Neural cell (in vitro differentiated cells): ENCODE data around the gene SEC16A. TPM values are rescaled to one million over a fixed set of nuclear protein-coding genes. Genes with fewer than 3 reads are reported as not detected.

Experiments used
- H2AFZ ChIP-seq: fragments of 200-600, 300-800 bp; sonication (generic), shearing (Covaris generic); 2 replicates; pipeline ENCODE4 v1.6.0; 2014; ENCODE audit warnings: low read depth, mild to moderate bottlenecking, antibody characterized with exemption, low read length, moderate library complexity
- H3F3A ChIP-seq: fragments of 200-600 bp; shearing (Covaris generic); 2 replicates; pipeline ENCODE4 v1.6.1; 2016; ENCODE audit warnings: mild to moderate bottlenecking, moderate library complexity, mixed read lengths, antibody characterized with exemption, low read length; ENCODE audit not compliant: insufficient read depth, poor library complexity, severe bottlenecking
- H3K27ac ChIP-seq: fragments of 200-600, 300-800 bp; sonication (generic), shearing (Covaris generic); 2 replicates; pipeline ENCODE4 v1.5.1; 2014; ENCODE audit warnings: mild to moderate bottlenecking, low read length, moderate library complexity
- H3K27me3 ChIP-seq: fragments of 300-800, 200-600 bp; sonication (generic), shearing (Covaris generic); 2 replicates; pipeline ENCODE4 v1.6.0; 2014; ENCODE audit warnings: mild to moderate bottlenecking, low read depth, low read length, moderate library complexity; ENCODE audit not compliant: insufficient read depth
- H3K36me3 ChIP-seq: fragments of 300-800, 200-600 bp; sonication (generic), shearing (Covaris generic); 2 replicates; pipeline ENCODE4 v1.5.1; 2014; ENCODE audit warnings: mild to moderate bottlenecking, antibody characterized with exemption, low read length, moderate library complexity; ENCODE audit not compliant: insufficient read depth
- H3K4me2 ChIP-seq: fragments of 300-800, 200-600 bp; sonication (generic), shearing (Covaris generic); 2 replicates; pipeline ENCODE4 v1.6.0; 2014; ENCODE audit warnings: mild to moderate bottlenecking, low read length
- H3K4me3 ChIP-seq: fragments of 300-800, 200-600 bp; sonication (generic), shearing (Covaris generic); 2 replicates; pipeline ENCODE4 v1.5.1; 2014; ENCODE audit warnings: mild to moderate bottlenecking, low read length, moderate library complexity
- H3K79me2 ChIP-seq: fragments of 200-600 bp; shearing (Covaris generic); replicated peaks from 2 replicates; pipeline ENCODE4 v1.6.0; 2014; ENCODE audit warnings: mild to moderate bottlenecking, low read length, moderate library complexity; ENCODE audit not compliant: insufficient read depth
- H3K9ac ChIP-seq: fragments of 300-800, 200-600 bp; sonication (generic), shearing (Covaris generic); 2 replicates; pipeline ENCODE4 v1.6.1; 2016; ENCODE audit warnings: mild to moderate bottlenecking, low read length, mixed read lengths
- H3K9me2 ChIP-seq: fragments of 200-600 bp; shearing (Covaris generic); 2 replicates; pipeline ENCODE4 v1.6.1; 2016; ENCODE audit warnings: mild to moderate bottlenecking, low read length, mixed read lengths; ENCODE audit not compliant: insufficient read depth
- H3K9me3 ChIP-seq: fragments of 200-600, 300-800 bp; sonication (generic), shearing (Covaris generic); 2 replicates; pipeline ENCODE4 v1.6.1; 2016; ENCODE audit warnings: mild to moderate bottlenecking, mixed run types, low read length, moderate library complexity, mixed read lengths
- H4K20me1 ChIP-seq: fragments of 200-600 bp; shearing (Covaris generic); 2 replicates; pipeline ENCODE4 v1.6.1; 2016; ENCODE audit warnings: mild to moderate bottlenecking, mixed run types; ENCODE audit not compliant: insufficient read depth
- EP300 ChIP-seq: fragments of 450-650 bp; conservative IDR thresholded peaks from 2 replicates; pipeline ENCODE4 v1.6.1; 2014; ENCODE audit warnings: antibody characterized with exemption, mild to moderate bottlenecking, moderate library complexity; ENCODE audit not compliant: poor library complexity, severe bottlenecking
- EZH2 ChIP-seq: fragments of 200-600, 300-800 bp; shearing (Covaris generic), sonication (generic); IDR thresholded peaks from 2 replicates; pipeline ENCODE4 v1.6.1; 2014; ENCODE audit warnings: antibody characterized with exemption, low read length, borderline replicate concordance, mild to moderate bottlenecking; ENCODE audit not compliant: insufficient read depth, poor library complexity, severe bottlenecking
- MXI1 ChIP-seq: fragments of 450-650 bp; conservative IDR thresholded peaks from 2 replicates; pipeline ENCODE4 v1.6.1; 2014; ENCODE audit warnings: antibody characterized with exemption, mild to moderate bottlenecking; ENCODE audit not compliant: poor library complexity, severe bottlenecking
- POLR2AphosphoS5 ChIP-seq: IDR thresholded peaks from 2 replicates; pipeline ENCODE4 v1.6.1; 2012
- RAD21 ChIP-seq: fragments of 450-650 bp; conservative IDR thresholded peaks from 2 replicates; pipeline ENCODE4 v1.6.1; 2014; ENCODE audit warnings: antibody characterized with exemption, mild to moderate bottlenecking, moderate library complexity
- REST ChIP-seq: IDR thresholded peaks from 2 replicates; pipeline ENCODE4 v1.6.1; 2012; ENCODE audit warnings: borderline replicate concordance
- SMC3 ChIP-seq: fragments of 450-650 bp; conservative IDR thresholded peaks from 2 replicates; pipeline ENCODE4 v1.6.1; 2014; ENCODE audit warnings: antibody characterized with exemption, mild to moderate bottlenecking, moderate library complexity; ENCODE audit not compliant: poor library complexity
- TAF1 ChIP-seq: IDR thresholded peaks from 2 replicates; pipeline ENCODE4 v1.6.1; 2012; ENCODE audit warnings: low read depth
- polyA plus RNA-seq: library from polyadenylated mRNA; depleted of rRNA; stranded (reverse); fragments of >200 nt; gene quantifications from 2 replicates; pipeline ENCODE4 v1.2.3, GENCODE V29; 2014
- TF ChIP-seq, protein P1 (sequence below): fragments of 450-650 bp; IDR thresholded peaks from 2 replicates; pipeline ENCODE4 v1.5.1; 2014; ENCODE audit warnings: antibody characterized with exemption, mild to moderate bottlenecking, moderate library complexity; ENCODE audit not compliant: poor library complexity, severe bottlenecking

The SEC16A gene
- polyA plus RNA-seq, 1 donor from 2014 or later = 15.4 TPM

DNA sequence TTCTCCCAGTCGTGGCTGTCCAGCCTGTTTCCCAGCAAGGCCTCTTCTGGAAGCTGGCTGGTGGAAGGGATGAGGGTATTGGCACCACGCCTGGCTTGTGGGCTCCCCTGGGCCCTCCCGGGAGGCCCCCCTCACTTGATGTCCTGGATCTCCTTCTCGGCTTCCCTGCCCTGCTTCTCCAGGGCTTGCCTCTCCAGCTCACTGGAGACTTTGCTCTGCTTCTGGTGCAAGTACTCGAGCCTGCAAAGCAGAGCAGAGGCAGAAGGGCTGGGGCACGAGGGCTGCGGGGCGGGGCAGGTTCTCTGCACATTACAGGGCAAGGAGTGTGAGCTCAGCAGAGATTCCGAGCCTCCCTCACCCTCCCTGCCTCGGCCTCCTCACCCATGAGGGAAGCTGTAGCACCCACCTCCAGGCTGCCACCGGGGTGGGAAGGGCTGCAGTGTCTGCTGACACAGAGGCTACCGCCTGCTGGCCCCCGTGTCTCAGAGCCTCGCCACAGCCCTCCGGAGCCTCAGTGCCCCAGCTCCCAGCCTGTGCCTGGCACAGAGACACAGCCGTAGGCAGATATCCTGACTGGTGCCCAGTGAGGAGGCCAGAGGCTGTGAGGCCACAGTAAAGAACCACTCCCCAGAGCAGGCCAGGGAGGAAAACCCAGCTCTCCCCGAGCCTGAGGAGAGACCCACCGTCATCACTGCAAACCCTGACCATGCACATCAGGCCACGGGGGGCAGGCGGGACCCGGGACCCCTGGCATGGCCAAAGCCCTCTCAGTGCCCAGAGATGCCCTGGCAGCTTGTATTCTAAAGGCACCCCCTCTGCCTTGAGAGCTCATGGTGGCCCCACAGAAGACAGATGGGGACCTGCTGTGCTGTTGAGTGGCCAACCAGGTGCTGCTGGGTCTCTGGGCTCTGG is 90.0 kb downstream of the SEC16A start:
- no peak for TF ChIP-seq POLR2AphosphoS5
- no peak for TF ChIP-seq EP300
- TF ChIP-seq SMC3 = no peak
- TF ChIP-seq RAD21 = no peak
- TF ChIP-seq, protein P1, sequence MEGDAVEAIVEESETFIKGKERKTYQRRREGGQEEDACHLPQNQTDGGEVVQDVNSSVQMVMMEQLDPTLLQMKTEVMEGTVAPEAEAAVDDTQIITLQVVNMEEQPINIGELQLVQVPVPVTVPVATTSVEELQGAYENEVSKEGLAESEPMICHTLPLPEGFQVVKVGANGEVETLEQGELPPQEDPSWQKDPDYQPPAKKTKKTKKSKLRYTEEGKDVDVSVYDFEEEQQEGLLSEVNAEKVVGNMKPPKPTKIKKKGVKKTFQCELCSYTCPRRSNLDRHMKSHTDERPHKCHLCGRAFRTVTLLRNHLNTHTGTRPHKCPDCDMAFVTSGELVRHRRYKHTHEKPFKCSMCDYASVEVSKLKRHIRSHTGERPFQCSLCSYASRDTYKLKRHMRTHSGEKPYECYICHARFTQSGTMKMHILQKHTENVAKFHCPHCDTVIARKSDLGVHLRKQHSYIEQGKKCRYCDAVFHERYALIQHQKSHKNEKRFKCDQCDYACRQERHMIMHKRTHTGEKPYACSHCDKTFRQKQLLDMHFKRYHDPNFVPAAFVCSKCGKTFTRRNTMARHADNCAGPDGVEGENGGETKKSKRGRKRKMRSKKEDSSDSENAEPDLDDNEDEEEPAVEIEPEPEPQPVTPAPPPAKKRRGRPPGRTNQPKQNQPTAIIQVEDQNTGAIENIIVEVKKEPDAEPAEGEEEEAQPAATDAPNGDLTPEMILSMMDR = no peak
- TF ChIP-seq REST = no peak
- no peak for TF ChIP-seq EZH2
- TF ChIP-seq MXI1 = no peak
- no peak for TF ChIP-seq TAF1
- Histone ChIP-seq H3K36me3 (no peaks in the 10 kb centered on the region), H3K4me2 (no peak overlapping the region), H3K27me3 (no peaks in the 10 kb centered on the region), H2AFZ (no peak overlapping the region), H3K9me3 (no peaks in the 10 kb centered on the region), H3K9ac (no peak overlapping the region), H3K27ac (no peak overlapping the region), H3K79me2 (peaks cover 1% of the 10 kb centered on the region), H3K4me3 (no peak overlapping the region), H3F3A (no peaks in the 10 kb centered on the region), H4K20me1 (no peaks in the 10 kb centered on the region), H3K9me2 (no peaks in the 10 kb centered on the region)

GRCh38 chr9:136391737-136392537 is 90.9 kb downstream of the SEC16A start:
- TF ChIP-seq, protein P1 = no peak
- no peak for TF ChIP-seq TAF1
- no peak overlapping the region for H3K9ac ChIP-seq
- H3K4me3 ChIP-seq = no peak overlapping the region
- H3K27me3 ChIP-seq = no peaks in the 10 kb centered on the region
- H3K36me3 ChIP-seq = no peaks in the 10 kb centered on the region
- no peak overlapping the region for H2AFZ ChIP-seq
- no peak overlapping the region for H3K4me2 ChIP-seq
- no peaks in the 10 kb centered on the region for H4K20me1 ChIP-seq
- H3K9me2 ChIP-seq = no peaks in the 10 kb centered on the region
- H3K79me2 ChIP-seq = no peaks in the 10 kb centered on the region
- H3F3A ChIP-seq = no peaks in the 10 kb centered on the region
- no peak overlapping the region for H3K27ac ChIP-seq
- no peaks in the 10 kb centered on the region for H3K9me3 ChIP-seq
